MM.1S (cell line): ENCODE results near the gene CORO2A.

Experiments used
- CTCF ChIP-seq: fragments of 300-600 bp; sonication (generic); IDR thresholded peaks from 2 replicates; pipeline ENCODE4 v1.5.1; 2016; ENCODE audit warnings: antibody characterized with exemption, low read length, mixed read lengths
- EZH2 ChIP-seq: fragments of 300-600 bp; sonication (generic); optimal IDR thresholded peaks from 2 replicates; pipeline ENCODE3; 2017; ENCODE audit warnings: low read depth, mild to moderate bottlenecking, antibody characterized with exemption, low read length, mixed read lengths
- EZH2phosphoT487 ChIP-seq: fragments of 300-600 bp; sonication (generic); IDR thresholded peaks from 2 replicates; pipeline ENCODE4 v1.6.1; 2018; ENCODE audit warnings: antibody characterized with exemption, low read length

- TF ChIP-seq CTCF (no peak), EZH2 (no peak), EZH2phosphoT487 (no peak)
Measured at GRCh38 chr9:98091735-98092612, 100.5 kb downstream of the CORO2A start.
